GM19193 (cell line): ENCODE measurements around the gene ANKS4B.

Experiments used
- POLR2A ChIP-seq: IDR thresholded peaks from 4 replicates; pipeline ENCODE4 v1.6.1; 2011; ENCODE audit not compliant: insufficient read depth, insufficient read length; ENCODE audit errors: extremely low read depth

Gene ANKS4B, protein sequence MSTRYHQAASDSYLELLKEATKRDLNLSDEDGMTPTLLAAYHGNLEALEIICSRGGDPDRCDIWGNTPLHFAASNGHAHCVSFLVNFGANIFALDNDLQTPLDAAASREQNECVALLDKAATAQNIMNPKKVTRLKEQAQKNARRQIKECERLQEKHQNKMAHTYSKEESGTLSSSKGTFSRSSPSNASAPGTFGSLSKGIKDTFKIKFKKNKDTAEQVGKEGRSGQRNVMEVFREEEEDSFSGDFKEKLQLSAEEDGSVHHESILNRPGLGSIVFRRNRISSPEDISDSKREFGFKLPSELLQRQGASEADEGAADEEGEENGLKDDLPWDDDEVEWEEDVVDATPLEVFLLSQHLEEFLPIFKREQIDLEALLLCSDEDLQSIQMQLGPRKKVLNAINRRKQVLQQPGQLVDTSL

DNA sequence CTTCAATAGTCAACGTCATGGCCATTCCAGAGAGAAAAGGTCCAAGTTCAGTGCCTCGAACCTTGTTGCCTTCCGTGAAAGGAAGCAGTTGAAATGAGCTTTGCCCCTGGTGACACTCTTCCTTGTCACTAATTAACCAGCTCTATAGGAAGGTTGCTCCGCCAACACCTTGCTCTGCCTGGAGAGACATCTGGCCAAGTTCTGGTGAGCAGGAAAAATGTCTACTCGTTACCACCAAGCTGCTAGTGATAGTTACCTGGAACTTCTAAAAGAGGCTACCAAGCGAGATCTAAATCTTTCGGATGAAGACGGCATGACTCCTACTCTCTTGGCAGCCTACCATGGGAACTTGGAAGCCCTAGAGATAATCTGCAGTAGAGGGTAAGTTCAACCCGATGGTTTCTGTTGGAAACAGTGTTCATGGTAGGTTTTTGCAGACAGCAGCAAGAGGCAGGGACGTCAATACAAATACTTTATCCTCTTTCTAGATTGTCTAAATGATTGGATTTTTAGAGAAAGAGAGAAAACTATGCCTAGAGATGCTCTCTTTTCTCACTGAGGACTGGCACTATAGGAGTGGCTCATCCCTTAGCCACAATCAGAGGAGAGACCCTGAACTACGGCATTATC, at the start of gene ANKS4B:
Gene ANKS4B (plus strand): TSS at position 179 of the 630 bp plus-strand sequence. CDS start 39 bp downstream, at position 218.
- no peak for TF ChIP-seq POLR2A

DNA sequence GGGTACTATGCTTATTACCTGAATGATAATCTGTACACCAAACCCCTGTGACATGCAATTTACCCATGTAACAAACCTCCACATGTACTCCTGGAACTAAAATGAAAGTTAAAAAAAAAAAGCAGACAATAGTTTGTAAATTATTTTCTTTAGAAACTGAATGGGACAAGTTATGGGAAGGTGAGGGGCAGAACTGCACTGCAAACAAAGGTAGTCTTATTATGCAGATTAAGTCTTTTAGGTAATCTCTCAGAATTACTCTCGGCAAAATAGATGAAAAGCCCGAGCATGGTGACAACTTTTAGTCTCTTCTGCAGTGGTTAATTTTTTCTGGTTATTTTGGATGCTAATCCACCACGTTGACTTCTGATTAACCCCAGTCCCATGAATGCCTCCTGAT, 49.5 kb upstream of the ANKS4B start:
- no peak for TF ChIP-seq POLR2A

DNA sequence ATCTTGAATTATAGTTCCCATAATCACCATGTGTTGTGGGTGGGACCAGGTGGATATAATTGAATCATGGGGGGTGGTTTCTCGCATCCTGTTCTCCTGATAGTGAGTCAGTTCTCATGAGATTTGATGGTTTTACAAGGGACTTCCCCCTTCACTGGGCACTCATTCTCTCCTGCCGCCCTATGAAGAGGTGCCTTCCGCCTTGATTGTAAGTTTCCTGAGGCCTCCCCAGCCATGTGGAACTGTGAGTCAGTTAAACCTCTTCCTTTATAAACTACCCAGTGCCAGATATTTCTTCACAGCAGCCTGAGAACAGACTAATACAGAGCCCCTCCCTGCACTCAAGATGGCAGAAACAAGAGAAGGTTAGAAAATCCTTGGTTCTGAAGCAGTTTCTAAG, 48.7 kb upstream of the ANKS4B start:
- TF ChIP-seq POLR2A: no peak

DNA sequence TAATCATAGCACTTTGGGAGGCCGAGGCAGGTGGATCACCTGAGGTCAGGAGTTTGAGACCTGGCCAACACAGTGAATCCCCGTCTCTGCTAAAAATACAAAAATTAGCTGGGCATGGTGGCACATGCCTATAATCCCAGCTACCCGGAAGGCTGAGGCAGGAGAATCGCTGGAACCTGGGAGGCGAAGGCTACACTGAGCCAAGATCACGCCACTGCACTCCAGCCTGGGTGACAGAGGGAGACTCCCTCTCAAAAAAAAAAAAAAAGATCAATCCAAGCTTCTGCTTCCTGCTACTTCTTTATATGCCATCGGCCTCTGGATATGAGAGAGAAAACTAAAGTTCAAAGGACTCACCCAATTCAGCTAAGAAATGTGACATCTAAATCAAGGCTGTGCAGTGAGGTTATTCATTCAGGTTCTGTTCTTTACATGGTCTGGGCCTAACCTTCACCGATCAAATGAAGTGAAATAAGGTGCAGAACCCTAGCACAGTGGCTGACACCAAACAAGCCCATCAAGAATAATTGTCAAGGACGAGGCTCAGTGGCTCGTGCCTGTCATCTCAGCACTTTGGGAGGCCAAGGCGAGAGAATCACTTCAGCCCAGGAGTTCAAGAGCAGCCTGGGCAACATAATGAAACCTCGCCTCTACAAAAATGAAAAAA, 47.7 kb upstream of the ANKS4B start:
- no peak for TF ChIP-seq POLR2A

DNA sequence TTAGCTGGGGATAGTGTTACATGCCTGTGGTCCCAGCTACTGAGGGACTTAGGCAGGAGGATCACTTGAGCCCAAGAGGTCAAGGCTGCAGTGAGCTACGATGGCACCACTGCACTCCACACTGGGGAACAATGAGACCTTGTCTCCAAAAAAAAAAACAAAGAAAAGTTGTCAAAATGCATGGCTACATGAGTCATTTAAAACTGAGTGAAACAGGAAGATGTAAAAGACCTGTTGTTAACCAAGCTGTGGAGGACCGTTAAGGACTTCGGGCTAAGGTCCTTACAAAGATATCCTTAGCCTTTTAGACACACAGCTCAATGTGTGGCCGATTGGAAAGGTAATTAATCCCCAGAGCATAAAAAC, 47.2 kb upstream of the ANKS4B start:
- no peak for TF ChIP-seq POLR2A

DNA sequence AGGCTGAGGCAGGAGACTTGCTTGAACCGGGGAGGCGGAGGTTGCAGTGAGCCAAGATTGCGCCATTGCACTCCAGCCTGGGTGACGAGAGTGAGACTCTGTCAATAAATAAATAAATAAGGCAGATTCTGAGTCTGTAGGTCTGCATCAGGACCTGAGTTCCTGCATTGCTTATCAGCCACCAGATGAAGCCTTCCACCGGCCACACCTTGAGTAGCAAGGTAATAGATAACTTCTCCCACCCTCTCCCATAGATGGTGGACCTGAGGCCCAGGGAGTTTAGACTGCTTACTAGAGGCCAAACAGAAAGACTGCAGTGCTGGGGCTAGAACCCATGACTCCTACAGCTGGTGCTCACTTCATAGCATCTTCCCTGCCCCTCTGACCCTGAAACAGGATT, 44.2 kb upstream of the ANKS4B start:
- no peak for TF ChIP-seq POLR2A

DNA sequence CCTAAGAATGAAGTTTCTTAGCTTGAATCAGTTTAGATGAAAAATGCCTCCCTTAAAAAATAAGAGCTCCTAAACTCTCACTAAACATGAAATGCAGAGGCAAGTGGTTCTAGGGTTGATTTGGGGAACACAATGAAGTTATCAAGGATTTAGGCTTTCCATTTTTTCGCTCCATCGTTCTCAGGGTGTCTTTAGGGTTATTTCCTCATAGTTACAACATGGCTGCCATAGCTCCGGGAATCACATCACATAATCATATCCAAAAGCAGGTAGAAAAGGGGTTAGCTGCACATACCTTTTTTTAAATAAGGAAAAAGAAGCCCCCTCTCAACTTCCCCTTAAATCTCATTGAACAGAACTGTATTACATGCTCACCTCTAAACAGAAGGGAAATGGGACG, 43.5 kb upstream of the ANKS4B start:
- no peak for TF ChIP-seq POLR2A

DNA sequence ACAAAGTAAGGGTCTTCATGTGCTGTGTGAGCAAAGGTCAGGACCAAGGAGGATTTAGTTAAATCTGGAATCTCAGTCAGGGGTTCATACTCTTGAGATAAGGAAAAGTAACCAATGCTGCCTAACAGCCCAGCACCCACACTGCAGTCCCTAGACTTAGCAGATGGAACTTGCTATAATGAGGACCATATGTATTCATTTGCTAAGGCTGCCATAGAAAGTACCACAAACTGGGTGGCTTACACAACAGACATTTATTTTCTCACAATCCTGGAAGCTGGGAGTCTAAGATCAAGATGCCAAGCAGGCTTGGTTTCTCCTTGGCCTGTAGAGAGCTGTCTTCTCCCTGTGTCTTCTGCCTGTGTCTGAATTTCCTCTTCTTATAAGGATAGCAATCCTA, 42.9 kb upstream of the ANKS4B start:
- TF ChIP-seq POLR2A: no peak

DNA sequence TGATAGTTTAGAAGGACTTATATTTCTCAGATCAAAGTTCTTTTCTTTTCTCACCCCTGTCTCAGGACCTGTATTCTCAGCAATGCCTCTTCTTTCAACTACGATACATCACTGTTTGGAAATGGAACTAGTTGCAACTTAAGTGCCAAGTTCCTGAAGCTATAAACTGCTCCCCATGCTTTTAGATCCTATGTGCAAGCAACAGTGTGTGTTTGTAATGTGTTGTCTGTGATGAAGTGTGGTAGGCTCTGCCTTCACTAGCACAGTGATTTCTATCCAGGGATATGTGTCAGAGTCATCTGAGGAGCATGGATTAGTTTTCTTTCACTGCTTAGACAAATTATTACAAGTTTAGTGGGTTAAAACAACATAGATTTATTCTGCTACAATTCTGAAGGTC, 40.5 kb upstream of the ANKS4B start:
- TF ChIP-seq POLR2A: no peak

DNA sequence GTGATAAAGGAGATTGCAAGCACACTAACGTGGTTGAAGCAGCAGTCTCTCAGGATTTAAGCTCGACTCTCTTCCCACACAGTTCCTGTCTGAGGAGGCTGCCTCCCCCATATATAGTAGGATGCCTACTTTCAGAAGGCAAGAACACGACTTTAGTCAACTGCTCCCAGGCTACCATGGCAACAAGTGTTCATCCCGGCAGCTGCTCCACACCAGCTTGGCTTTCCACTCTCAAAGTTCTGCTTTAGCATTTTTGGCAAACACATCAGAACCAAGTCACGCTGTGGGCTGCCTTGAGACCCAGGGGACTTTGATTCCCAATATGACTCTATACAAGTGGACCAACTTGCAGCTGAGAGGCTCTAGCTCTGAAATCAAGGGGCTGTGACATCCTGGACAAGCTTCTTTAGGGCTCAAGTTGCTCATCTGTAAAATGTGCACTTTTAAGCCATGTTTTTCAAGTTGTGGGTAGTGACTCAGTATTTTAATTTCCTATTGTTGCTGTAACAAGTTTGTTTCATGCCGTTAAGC, 38.7 kb upstream of the ANKS4B start:
- TF ChIP-seq POLR2A: no peak

DNA sequence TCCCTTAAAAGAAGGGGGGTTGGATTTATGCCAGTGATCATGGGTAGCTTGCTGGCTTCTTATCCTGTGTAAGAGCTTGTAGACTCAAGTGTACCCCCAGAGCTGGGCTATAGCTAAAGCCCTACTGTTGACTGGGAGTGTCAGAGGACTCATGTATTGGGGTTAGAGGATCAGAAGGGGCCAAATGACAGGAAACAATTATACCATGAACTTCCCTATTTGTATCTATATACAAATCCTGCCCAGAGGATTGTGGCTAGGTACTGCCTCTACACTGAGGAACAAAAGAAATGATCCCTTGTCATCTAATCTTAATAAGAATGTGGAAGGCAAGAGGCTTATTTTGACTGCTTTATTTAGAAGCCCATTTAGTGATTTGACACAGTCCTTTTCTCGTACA, 36.4 kb upstream of the ANKS4B start:
- no peak for TF ChIP-seq POLR2A

DNA sequence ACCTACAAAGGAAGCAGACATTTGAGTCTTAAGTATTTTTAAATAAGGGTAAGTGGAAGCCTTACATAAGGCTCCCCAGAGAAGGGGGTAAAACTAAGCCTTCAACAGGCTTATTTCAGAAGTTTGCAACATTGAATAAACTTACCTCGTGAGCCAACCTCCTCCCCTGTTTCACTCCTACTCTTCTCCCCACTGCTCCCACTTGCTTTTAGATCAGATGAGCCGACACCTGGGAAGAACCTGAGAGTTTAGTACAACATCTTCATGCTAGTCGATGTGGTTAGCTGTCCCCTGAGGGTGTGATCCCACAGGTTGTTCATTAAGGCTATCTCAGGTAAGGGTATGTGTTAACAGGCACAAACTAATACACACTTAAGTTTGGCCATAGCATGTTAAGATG, 35.9 kb upstream of the ANKS4B start:
- no peak for TF ChIP-seq POLR2A

DNA sequence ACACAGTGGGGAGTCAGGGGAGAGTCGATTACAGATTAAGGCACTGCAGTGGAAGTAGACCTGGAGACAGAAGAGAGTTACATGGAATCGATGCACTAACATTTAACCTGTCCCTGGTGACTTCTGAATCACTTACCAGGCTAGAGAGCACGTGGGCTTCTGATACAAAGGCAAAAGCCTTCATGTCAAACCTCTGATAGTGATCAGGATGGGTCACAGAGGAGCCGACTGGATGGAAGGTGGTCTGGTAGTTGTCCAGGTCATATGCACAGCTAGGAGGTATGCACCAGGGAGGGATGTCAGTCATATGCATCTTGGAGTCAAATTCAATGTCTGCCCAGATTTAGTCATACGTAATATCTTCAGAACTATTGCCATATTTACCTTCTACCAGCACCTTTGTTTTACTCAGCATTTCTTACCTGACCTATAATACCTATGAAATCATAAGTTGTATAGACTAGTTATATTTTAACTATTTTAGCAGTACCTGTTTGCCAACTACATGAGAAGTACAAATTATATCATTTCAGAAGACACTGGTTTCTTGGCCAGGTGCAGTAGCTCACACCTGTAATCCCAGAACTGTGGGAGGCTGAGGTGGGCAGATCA, 33.8 kb upstream of the ANKS4B start:
- no peak for TF ChIP-seq POLR2A

DNA sequence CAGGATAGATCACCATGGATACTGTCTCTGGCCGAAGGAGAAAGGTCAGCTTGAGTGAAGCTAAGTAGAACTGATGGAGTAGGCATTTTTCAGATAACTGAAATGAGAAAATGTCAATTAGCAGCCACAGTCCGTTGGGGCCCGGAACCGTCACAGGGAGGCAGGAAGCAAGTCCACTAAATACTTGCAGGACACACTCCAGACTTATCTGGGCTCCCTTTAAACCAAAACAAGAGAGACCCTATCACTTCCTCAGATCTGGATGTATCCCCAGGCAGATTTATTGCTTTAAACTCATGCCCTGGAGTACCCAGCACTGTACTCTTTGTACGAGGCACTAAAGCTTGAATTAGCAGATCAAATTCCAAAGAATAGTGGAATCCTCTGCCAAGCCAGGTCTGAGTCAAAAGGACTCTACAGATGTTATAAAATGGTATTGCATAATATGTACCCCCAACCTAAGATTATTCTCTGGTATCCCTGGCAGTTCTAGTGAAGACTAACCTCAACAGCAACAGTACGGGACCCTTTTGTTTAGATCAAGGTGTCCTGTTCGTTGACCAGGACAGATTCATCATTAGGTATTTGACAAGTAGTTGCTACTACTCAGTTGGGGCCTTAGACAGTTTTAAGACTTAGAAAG, 30.2 kb upstream of the ANKS4B start:
- TF ChIP-seq POLR2A: no peak

DNA sequence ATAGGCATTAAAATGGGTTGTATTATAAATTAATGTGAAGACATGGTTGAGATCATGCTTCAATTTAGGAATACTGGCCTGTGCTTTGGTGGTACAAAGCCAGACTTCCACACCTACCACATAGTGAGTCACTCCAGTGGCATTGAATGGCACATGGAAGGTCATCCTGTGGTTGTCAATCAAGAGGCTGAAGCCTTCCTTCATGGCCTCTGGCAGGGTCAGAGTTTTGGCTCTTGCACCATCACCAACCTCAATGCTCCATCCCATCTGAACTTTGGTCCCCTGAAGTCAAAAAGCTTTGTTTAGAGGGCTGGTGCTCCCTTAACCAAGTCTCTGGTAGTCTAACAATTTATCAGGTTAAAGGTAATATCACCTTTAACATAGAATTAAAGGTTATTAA, 28.2 kb upstream of the ANKS4B start:
- TF ChIP-seq POLR2A: no peak
